HepG2 (cell line): ENCODE measurements around the gene OR13J1. TPM values are rescaled to one million over a fixed set of nuclear protein-coding genes. Genes with fewer than 3 reads are reported as not detected.
"Not testable (repeated sequence)": the region's sequence is repeated elsewhere in the genome, so short reads cannot be mapped to it uniquely, and the experiment has no call there.

Experiments
- ATAC-seq: fragments of 200-7000 bp; cut with Tn5 transposase; 3 replicates; pipeline ENCODE4 v1.9.1; 2020; ENCODE audit warnings: mild to moderate bottlenecking, moderate library complexity
- BruUV-seq: library from RNA; stranded (reverse); fragments of 400-500 nt; replicated peaks from 2 replicates; lab custom pipeline; 2021; lab: Mats Ljungman, UMichigan
- CTCF ChIA-PET: fragments of 300-600 bp; formaldehyde crosslinking; extraction: SDS; loops from one replicate; lab custom pipeline; 2021; ENCODE audit warnings: low total read pairs, inconsistent platforms, low intra/inter-chr PET ratio; lab: Yijun Ruan, JAX
- POLR2A ChIA-PET: fragments of 350-600 bp; sonication (Branson Sonifier 250); formaldehyde crosslinking; loops from one replicate; lab custom pipeline; 2020; ENCODE audit warnings: antibody characterized with exemption, inconsistent platforms; lab: Yijun Ruan, JAX
- DNase-seq: peaks from one replicate; pipeline ENCODE4 v3.0.0-alpha.2; 2015; ENCODE audit warnings: low spot score
- FAIRE-seq: peaks from 3 replicates; lab custom pipeline; 2011; peaks lifted over from hg19 to GRCh38; lab: Jason Lieb, UNC
- H2AFZ ChIP-seq: one replicate; pipeline ENCODE4 v1.6.1; 2011; ENCODE audit warnings: low read length, inconsistent platforms
- H3K27ac ChIP-seq: fragments of 300-600 bp; 3 replicates; pipeline ENCODE4 v1.8.0; 2011; ENCODE audit warnings: mixed run types, mild to moderate bottlenecking, mixed read lengths, low read length, inconsistent platforms; ENCODE audit not compliant: insufficient read depth; ENCODE audit errors: extremely low read length
- H3K27me3 ChIP-seq, 2 experiments: fragments of 200-600 bp in 1 of 2; 2 replicates in 1 of 2; 3 replicates in 1 of 2; pipeline versions ENCODE4 v1.6.0 to v1.8.0; 2011; ENCODE audit warnings: low read length in 2 of 2, mild to moderate bottlenecking in 2 of 2, moderate library complexity in 2 of 2, inconsistent platforms in 1 of 2; ENCODE audit not compliant: insufficient read depth in 2 of 2, control insufficient read depth in 1 of 2
- H3K36me3 ChIP-seq, 2 experiments: fragments of 200-600 bp in 1 of 2; replicated peaks in 1 of 2; 2 replicates in 1 of 2; 3 replicates in 1 of 2; pipeline versions ENCODE4 v1.5.1 to v1.8.0; 2011; ENCODE audit warnings: low read length in 2 of 2, inconsistent platforms in 1 of 2; ENCODE audit not compliant: insufficient read depth in 2 of 2, control insufficient read depth in 1 of 2
- H3K4me1 ChIP-seq: 2 replicates; pipeline ENCODE4 v1.5.1; 2012; ENCODE audit warnings: low read length, inconsistent platforms; ENCODE audit not compliant: insufficient read depth
- H3K4me2 ChIP-seq: 2 replicates; pipeline ENCODE4 v1.6.0; 2011; ENCODE audit warnings: low read depth, low read length, inconsistent platforms
- H3K4me3 ChIP-seq, 3 experiments: fragments of 200-600 bp in 1 of 3; sonication (generic), shearing (Covaris generic) in 1 of 3; replicated peaks in 1 of 3; 2 replicates each; pipeline ENCODE4 v1.5.1; 2011 to 2016; ENCODE audit warnings: low read length in 3 of 3, inconsistent platforms in 2 of 3, low read depth in 2 of 3, mild to moderate bottlenecking in 2 of 3, control low read depth in 1 of 3, mixed read lengths in 1 of 3; ENCODE audit not compliant: insufficient read depth in 1 of 3
- H3K79me2 ChIP-seq: one replicate; pipeline ENCODE4 v1.6.1; 2011; ENCODE audit warnings: low read length, inconsistent platforms; ENCODE audit not compliant: insufficient read depth
- H3K9ac ChIP-seq: 2 replicates; pipeline ENCODE4 v1.6.0; 2011; ENCODE audit warnings: mild to moderate bottlenecking, low read depth, low read length, inconsistent platforms; ENCODE audit not compliant: insufficient read depth
- H3K9me3 ChIP-seq: 2 replicates; pipeline ENCODE4 v1.5.1; 2012; ENCODE audit warnings: mild to moderate bottlenecking, low read length
- H4K20me1 ChIP-seq: 2 replicates; pipeline ENCODE4 v1.6.0; 2011; ENCODE audit warnings: inconsistent platforms, mild to moderate bottlenecking, low read length, moderate library complexity; ENCODE audit not compliant: insufficient read depth
- ATF7 ChIP-seq, 2 experiments: fragments of 450-650 bp in 1 of 2; sonication (generic) in 1 of 2; formaldehyde crosslinking in 1 of 2; IDR thresholded peaks; 2 replicates each; pipeline versions ENCODE4 v1.4.0 to v1.6.1; 2016 to 2020; ENCODE audit warnings: antibody characterized with exemption in 1 of 2, mild to moderate bottlenecking in 1 of 2, missing genetic modification reagents in 1 of 2
- ETV6 ChIP-seq: sonication (generic); formaldehyde crosslinking; conservative IDR thresholded peaks from 2 replicates; pipeline ENCODE4 v1.4.0; 2020; ENCODE audit warnings: missing genetic modification reagents
- KDM3A ChIP-seq: IDR thresholded peaks from 2 replicates; pipeline ENCODE4 v1.6.1; 2018; ENCODE audit warnings: low read depth, missing compliant biosample characterization
- MED8 ChIP-seq: sonication (generic); formaldehyde crosslinking; IDR thresholded peaks from 2 replicates; pipeline ENCODE4 v1.8.1; 2023; ENCODE audit warnings: mild to moderate bottlenecking, missing genetic modification reagents; ENCODE audit not compliant: insufficient replicate concordance
- MEIS1 ChIP-seq: sonication (generic); formaldehyde crosslinking; IDR thresholded peaks from 2 replicates; pipeline ENCODE4 v1.9.0; 2021; ENCODE audit warnings: mild to moderate bottlenecking, missing genetic modification reagents, moderate library complexity, borderline replicate concordance
- NFE2L1 ChIP-seq: sonication (generic); formaldehyde crosslinking; IDR thresholded peaks from 2 replicates; pipeline ENCODE4 v1.4.0; 2020; ENCODE audit warnings: missing genetic modification reagents, mild to moderate bottlenecking, borderline replicate concordance
- SRSF9 ChIP-seq: fragments of 200-400 bp; formaldehyde crosslinking; IDR thresholded peaks from 2 replicates; pipeline ENCODE4 v1.6.1; 2018; ENCODE audit warnings: borderline replicate concordance, mild to moderate bottlenecking, low read depth, low read length; ENCODE audit not compliant: insufficient read depth, poor library complexity, severe bottlenecking
- ZNF552 ChIP-seq: sonication (generic); formaldehyde crosslinking; IDR thresholded peaks from 2 replicates; pipeline ENCODE4 v1.9.0; 2022; ENCODE audit warnings: missing genetic modification reagents, mild to moderate bottlenecking, borderline replicate concordance
- ZNF615 ChIP-seq: sonication (generic); formaldehyde crosslinking; IDR thresholded peaks from 2 replicates; pipeline ENCODE4 v1.5.0; 2020; ENCODE audit warnings: mild to moderate bottlenecking, missing genetic modification reagents, borderline replicate concordance
- ZNF790 ChIP-seq: sonication (generic); formaldehyde crosslinking; IDR thresholded peaks from 2 replicates; pipeline ENCODE4 v1.8.0; 2022; ENCODE audit warnings: missing genetic modification reagents, mild to moderate bottlenecking, borderline replicate concordance
- ZSCAN21 ChIP-seq: sonication (generic); formaldehyde crosslinking; IDR thresholded peaks from 2 replicates; pipeline ENCODE4 v1.8.0; 2022; ENCODE audit warnings: mild to moderate bottlenecking, missing genetic modification reagents, moderate library complexity, borderline replicate concordance
- ZSCAN31 ChIP-seq: sonication (generic); formaldehyde crosslinking; IDR thresholded peaks from 2 replicates; pipeline ENCODE4 v1.5.0; 2020; ENCODE audit warnings: low read depth, mild to moderate bottlenecking, missing genetic modification reagents
- WGBS: methylation state at CpG from one replicate; pipeline ENCODE4 v1.1.6; 2017; ENCODE audit warnings: low lambda C conversion rate; 5-methylcytosine and 5-hydroxymethylcytosine counted together
- in situ Hi-C: cut with HindIII; loops from 2 replicates; pipeline ENCODE4 v1.10.0; 2017; ENCODE audit warnings: low pct_unique_long_range_greater_than_20kb; ENCODE audit not compliant: extremely low pct_ligation_motif_present
- intact Hi-C: fragments of 100-400 bp; cut with micrococcal nuclease; formaldehyde crosslinking; loops from one replicate; pipeline ENCODE4 v1.10.0; 2022; ENCODE audit not compliant: unreplicated experiment
- polyA plus RNA-seq, 8 experiments: library from polyadenylated mRNA; depleted of rRNA in 3 of 8; stranded (reverse) in 7 of 8; unstranded in 1 of 8; fragments of >200 nt; fragmentation: Illumina TruSeq in 4 of 8; extraction: Trizol in 4 of 8; gene quantifications; 2 replicates each; pipeline versions ENCODE4 v1.2.1 to v1.2.3, GENCODE V29; 2011 to 2016; ENCODE audit warnings: low read depth in 4 of 8, missing spikeins in 1 of 8, mixed read lengths in 1 of 8; ENCODE audit not compliant: insufficient read depth in 1 of 8
- total RNA-seq, 5 experiments: library from RNA; depleted of rRNA; stranded (reverse); fragments of >200 nt; fragmentation: Illumina TruSeq; extraction: Trizol; gene quantifications; 2 replicates each; pipeline ENCODE4 v1.2.3, GENCODE V29; 2016; ENCODE audit warnings: low read depth in 1 of 5

The OR13J1 gene
- total and polyA plus RNA-seq, 2 of the 13 experiments (the other 11 are each of a cell fraction or from before 2014, with no cell fraction given), result not detected

GRCh38 chr9:35899021-35899420 lies 28.8 kb upstream of the OR13J1 start:
- ATAC-seq (no peak), FAIRE-seq (no peak), DNase-seq (no peak)
- Histone ChIP-seq H4K20me1 (no peaks in the 10 kb centered on the region), H2AFZ (no peak overlapping the region), H3K36me3 (no peaks in the 10 kb centered on the region), H3K9ac (no peak overlapping the region), H3K27ac (no peak overlapping the region), H3K79me2 (no peaks in the 10 kb centered on the region), H3K9me3 (no peaks in the 10 kb centered on the region), H3K4me2 (no peak overlapping the region), H3K4me1 (peaks cover 13% of the 10 kb centered on the region), H3K4me3 (no peak overlapping the region), H3K27me3 (no peaks in the 10 kb centered on the region; a peak in 1 of 5 replicates)
- in situ Hi-C loops, result no loop called here
- 30% methylated on average over 2 of the region's 2 CpGs for WGBS
- no TSS peak for BruUV-seq
- CTCF ChIA-PET, result no interaction called here
- POLR2A ChIA-PET, result no interaction called here
- intact Hi-C loops, result no loop called here
- TF ChIP-seq ZNF790 (CRISPR knock-in tag), result no peak
- TF ChIP-seq MEIS1, result no peak
- TF ChIP-seq ZNF552 (CRISPR knock-in tag), result no peak
- no peak for TF ChIP-seq ZSCAN21

DNA sequence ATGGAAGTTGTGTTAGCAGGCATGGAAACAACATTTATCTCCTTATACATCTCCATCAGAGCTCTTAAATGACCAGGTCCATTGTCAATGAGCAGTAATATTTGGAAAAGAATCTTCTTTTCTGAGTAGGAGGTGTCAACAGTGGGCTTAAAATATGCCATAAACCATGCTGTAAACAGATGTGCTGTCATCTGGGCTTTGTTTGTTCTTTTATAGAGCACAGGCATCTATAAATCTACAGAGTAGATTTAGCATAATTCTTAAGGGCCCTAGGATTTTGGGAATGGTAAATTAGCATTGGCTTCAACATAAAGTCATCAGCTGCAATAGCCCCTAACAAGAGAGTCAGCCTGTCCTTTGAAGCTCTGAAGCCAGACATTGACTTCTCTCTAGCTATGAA lies 28.1 kb upstream of the OR13J1 start:
- H4K20me1 ChIP-seq, result no peaks in the 10 kb centered on the region
- H3K27ac ChIP-seq, result no peak overlapping the region
- H3K9ac ChIP-seq, result no peak overlapping the region
- BruUV-seq, result no TSS peak
- TF ChIP-seq ETV6 (no peak), MED8 (no peak), ZSCAN31 (CRISPR knock-in tag) (no peak), ATF7 (IDR thresholded peaks at IDR 0.05) (no peak), ATF7 (CRISPR knock-in tag; IDR thresholded peaks at IDR 0.05) (no peak), ZNF615 (no peak), KDM3A (CRISPR knock-in tag) (no peak), SRSF9 (no peak), NFE2L1 (no peak)
- DNase-seq, result no peak
- H3K9me3 ChIP-seq, result no peaks in the 10 kb centered on the region
- no peaks in the 10 kb centered on the region for H3K79me2 ChIP-seq
- no peak overlapping the region for H2AFZ ChIP-seq
- H3K36me3 ChIP-seq, result no peaks in the 10 kb centered on the region
- intact Hi-C loops, result no loop called here
- no peaks in the 10 kb centered on the region; a peak in 1 of 5 replicates for H3K27me3 ChIP-seq
- H3K4me2 ChIP-seq, result no peak overlapping the region
- in situ Hi-C loops, result no loop called here
- no peak overlapping the region for H3K4me3 ChIP-seq
- CTCF ChIA-PET, result no interaction called here
- no peak for FAIRE-seq
- peaks cover 13% of the 10 kb centered on the region for H3K4me1 ChIP-seq
- ATAC-seq, result no peak
- POLR2A ChIA-PET, result no interaction called here

- intact Hi-C loops, H3K9me3 ChIP-seq, H3K4me2 ChIP-seq, H2AFZ ChIP-seq, CTCF ChIA-PET, H3K9ac ChIP-seq, H3K27me3 ChIP-seq, H3K4me3 ChIP-seq, H3K4me1 ChIP-seq, H3K27ac ChIP-seq, POLR2A ChIA-PET, in situ Hi-C loops, H3K36me3 ChIP-seq, FAIRE-seq, DNase-seq, ATAC-seq, H3K79me2 ChIP-seq, BruUV-seq, H4K20me1 ChIP-seq: not testable (repeated sequence)
- WGBS, result 0% methylated on average over 7 of the region's 7 CpGs
These were observed 27.3 kb upstream of the OR13J1 start for GRCh38 chr9:35897376-35898099.
